H9 (cell line): Measurements from ENCODE around the gene DHX36. TPM values are rescaled to one million over a fixed set of nuclear protein-coding genes. Genes with fewer than 3 reads are reported as not detected.

Experiments used
- DNase-seq: peaks from one replicate; pipeline ENCODE4 v3.0.0-alpha.2; 2017
- H2AFZ ChIP-seq: one replicate; pipeline ENCODE4 v1.6.1; 2013; ENCODE audit warnings: mild to moderate bottlenecking, low read length, control low read depth, moderate library complexity
- H2AK5ac ChIP-seq: 2 replicates; pipeline ENCODE4 v1.6.1; 2013; ENCODE audit warnings: low read length, control low read depth, mixed read lengths; ENCODE audit not compliant: insufficient read length
- H2BK120ac ChIP-seq: one replicate; pipeline ENCODE4 v1.6.1; 2013; ENCODE audit warnings: low read depth, mild to moderate bottlenecking, low read length, control low read depth, inconsistent platforms; ENCODE audit not compliant: poor library complexity, severe bottlenecking
- H2BK12ac ChIP-seq: 2 replicates; pipeline ENCODE4 v1.6.1; 2013; ENCODE audit warnings: low read length, control low read depth, mixed read lengths, low read depth; ENCODE audit not compliant: insufficient read length
- H2BK15ac ChIP-seq: 2 replicates; pipeline ENCODE4 v1.6.1; 2013; ENCODE audit warnings: low read depth, low read length, control low read depth
- H2BK20ac ChIP-seq: one replicate; pipeline ENCODE4 v1.6.1; 2013; ENCODE audit warnings: low read depth, mild to moderate bottlenecking, low read length, control low read depth, inconsistent platforms; ENCODE audit not compliant: poor library complexity, severe bottlenecking
- H2BK5ac ChIP-seq: 2 replicates; pipeline ENCODE4 v1.6.1; 2013; ENCODE audit warnings: low read length, control low read depth, mixed read lengths; ENCODE audit not compliant: insufficient read length
- H3K14ac ChIP-seq: 2 replicates; pipeline ENCODE4 v1.6.1; 2013; ENCODE audit warnings: low read length, control low read depth; ENCODE audit not compliant: insufficient read depth
- H3K18ac ChIP-seq: 2 replicates; pipeline ENCODE4 v1.6.1; 2013; ENCODE audit warnings: low read depth, mild to moderate bottlenecking, mixed read lengths, low read length, control low read depth; ENCODE audit not compliant: insufficient read length
- H3K23ac ChIP-seq: 2 replicates; pipeline ENCODE4 v1.6.1; 2013; ENCODE audit warnings: low read length, control low read depth, mixed read lengths, low read depth; ENCODE audit not compliant: insufficient read length
- H3K23me2 ChIP-seq: 2 replicates; pipeline ENCODE4 v1.6.1; 2013; ENCODE audit warnings: low read depth, mild to moderate bottlenecking, mixed read lengths, low read length, control low read depth; ENCODE audit not compliant: insufficient read length, poor library complexity, severe bottlenecking
- H3K27ac ChIP-seq: 2 replicates; pipeline ENCODE4 v1.5.1; 2013; ENCODE audit warnings: low read length, control low read depth, mixed read lengths, low read depth; ENCODE audit not compliant: insufficient read length
- H3K27me3 ChIP-seq: 2 replicates; pipeline ENCODE4 v1.6.1; 2013; ENCODE audit warnings: low read length, control low read depth, inconsistent platforms; ENCODE audit not compliant: insufficient read depth
- H3K4ac ChIP-seq: 2 replicates; pipeline ENCODE4 v1.6.1; 2013; ENCODE audit warnings: low read depth, mild to moderate bottlenecking, control low read depth, inconsistent platforms, low read length, moderate library complexity
- H3K4me1 ChIP-seq: 2 replicates; pipeline ENCODE4 v1.6.1; 2013; ENCODE audit warnings: low read length, control low read depth, inconsistent platforms; ENCODE audit not compliant: insufficient read depth
- H3K4me2 ChIP-seq: 2 replicates; pipeline ENCODE4 v1.6.1; 2013; ENCODE audit warnings: low read length, control low read depth, mixed read lengths; ENCODE audit not compliant: insufficient read length, insufficient read depth
- H3K56ac ChIP-seq: 2 replicates; pipeline ENCODE4 v1.6.1; 2013; ENCODE audit warnings: low read depth, mild to moderate bottlenecking, mixed read lengths, low read length, control low read depth; ENCODE audit not compliant: insufficient read length
- H3K79me1 ChIP-seq: 2 replicates; pipeline ENCODE4 v1.6.1; 2013; ENCODE audit warnings: low read depth, mild to moderate bottlenecking, moderate library complexity, low read length, control low read depth, inconsistent platforms; ENCODE audit not compliant: insufficient read depth, poor library complexity, severe bottlenecking
- H3K79me2 ChIP-seq: 2 replicates; pipeline ENCODE4 v1.6.1; 2013; ENCODE audit warnings: low read length, control low read depth, inconsistent platforms; ENCODE audit not compliant: insufficient read depth
- H3K9ac ChIP-seq: 2 replicates; pipeline ENCODE4 v1.6.1; 2013; ENCODE audit warnings: low read length, control low read depth, mixed read lengths; ENCODE audit not compliant: insufficient read length; ENCODE audit errors: extremely low read depth
- H3K9me3 ChIP-seq: one replicate; pipeline ENCODE4 v1.6.1; 2013; ENCODE audit warnings: low read depth, low read length, inconsistent platforms; ENCODE audit not compliant: control insufficient read depth
- H3T11ph ChIP-seq: one replicate; pipeline ENCODE4 v1.6.1; 2013; ENCODE audit warnings: mild to moderate bottlenecking, low read length, control low read depth, inconsistent platforms
- H4K20me1 ChIP-seq: one replicate; pipeline ENCODE4 v1.6.1; 2013; ENCODE audit not compliant: control insufficient read depth, insufficient read length, insufficient read depth
- H4K5ac ChIP-seq: 2 replicates; pipeline ENCODE4 v1.6.1; 2013; ENCODE audit warnings: low read depth, mild to moderate bottlenecking, mixed read lengths, low read length, control low read depth; ENCODE audit not compliant: insufficient read length
- H4K8ac ChIP-seq: replicated peaks from 2 replicates; pipeline ENCODE4 v1.6.1; 2013; ENCODE audit warnings: low read length, control low read depth, mixed read lengths, low read depth; ENCODE audit not compliant: insufficient read length
- H4K91ac ChIP-seq: 2 replicates; pipeline ENCODE4 v1.6.1; 2013; ENCODE audit warnings: low read depth, mild to moderate bottlenecking, moderate library complexity, mixed read lengths, low read length, control low read depth; ENCODE audit not compliant: insufficient read length
- H3K27ac Mint-ChIP-seq, 3 experiments: 2 replicates in 2 of 3; 3 replicates in 1 of 3; pipeline ENCODE4 v1.8.0; 2020 to 2021; ENCODE audit warnings: mixed read lengths in 3 of 3, mild to moderate bottlenecking in 1 of 3, moderate library complexity in 1 of 3
- H3K27me3 Mint-ChIP-seq: 2 replicates; pipeline ENCODE4 v1.8.0; 2021; ENCODE audit warnings: low read depth, mild to moderate bottlenecking, moderate library complexity, mixed read lengths
- H3K36me3 Mint-ChIP-seq, 3 experiments: 2 replicates in 2 of 3; 3 replicates in 1 of 3; pipeline ENCODE4 v1.8.0; 2020 to 2021; ENCODE audit warnings: low read depth in 3 of 3, mixed read lengths in 3 of 3; ENCODE audit not compliant: insufficient read depth in 1 of 3
- H3K4me1 Mint-ChIP-seq, 2 experiments: 2 replicates each; pipeline ENCODE4 v1.8.0; 2020; ENCODE audit warnings: mixed read lengths in 2 of 2
- H3K4me3 Mint-ChIP-seq, 2 experiments: 2 replicates in 1 of 2; 3 replicates in 1 of 2; pipeline ENCODE4 v1.8.0; 2020 to 2021; ENCODE audit warnings: mild to moderate bottlenecking in 2 of 2, mixed read lengths in 2 of 2, moderate library complexity in 1 of 2
- H3K9me3 Mint-ChIP-seq, 2 experiments: 2 replicates in 1 of 2; 3 replicates in 1 of 2; pipeline ENCODE4 v1.8.0; 2020; ENCODE audit warnings: mild to moderate bottlenecking in 2 of 2, mixed read lengths in 2 of 2, moderate library complexity in 1 of 2
- CTCF ChIP-seq: fragments of 200-600 bp; sonication (generic); conservative IDR thresholded peaks from 3 replicates; pipeline ENCODE4 v1.8.0; 2021; ENCODE audit warnings: antibody characterized with exemption, mild to moderate bottlenecking
- WGBS: extraction: QIAGEN DNeasy Blood & Tissue Kit; methylation state at CpG from one replicate; pipeline ENCODE4 v1.1.7; 2013; ENCODE audit warnings: missing lambda C conversion rate, low lambda C conversion rate, mixed read lengths; ENCODE audit not compliant: insufficient read length; ENCODE audit errors: extremely low coverage; 5-methylcytosine and 5-hydroxymethylcytosine counted together
- total RNA-seq: library from RNA; stranded (reverse); gene quantifications from 2 replicates; pipeline ENCODE4 v1.2.1, GENCODE V29; 2021

DHX36 gene
- total RNA-seq, 1 experiment from 2014 or later: 103 TPM

- Histone ChIP-seq H2AFZ (no peak overlapping the region), H2BK12ac (no peak overlapping the region), H2BK15ac (no peak overlapping the region), H3K79me2 (no peaks in the 10 kb centered on the region; the same call in 1 of the 2 replicates), H4K91ac (no peak overlapping the region), H2AK5ac (no peak overlapping the region), H3K14ac (no peak overlapping the region), H2BK120ac (no peak overlapping the region), H3K18ac (no peak overlapping the region), H3K9ac (no peak overlapping the region), H3K4ac (no peak overlapping the region), H3K27ac (no peak overlapping the region), H3K4me1 (no peaks in the 10 kb centered on the region), H3K9me3 (no peaks in the 10 kb centered on the region), H3K27me3 (no peaks in the 10 kb centered on the region), H3T11ph (no peak overlapping the region), H3K79me1 (no peaks in the 10 kb centered on the region), H3K23ac (no peak overlapping the region), H3K56ac (no peak overlapping the region), H2BK20ac (no peak overlapping the region), H4K8ac (no peak overlapping the region), H3K4me2 (no peak overlapping the region), H4K5ac (no peak overlapping the region), H2BK5ac (no peak overlapping the region), H3K23me2 (no peaks in the 10 kb centered on the region), H4K20me1 (no peaks in the 10 kb centered on the region)
- no CpG with 5 or more reads among the region's 2 CpGs for WGBS
- Mint-ChIP-seq H3K9me3 (no peaks in the 10 kb centered on the region; a peak in 1 of 5 replicates), H3K4me1 (no peaks in the 10 kb centered on the region), H3K27me3 (no peaks in the 10 kb centered on the region), H3K4me3 (no peak overlapping the region), H3K36me3 (peaks cover 33 to 83% (median 81%) of the 10 kb centered on the region in 3 experiments), H3K27ac (no peak overlapping the region)
- no peak for TF ChIP-seq CTCF
- no peak for DNase-seq
These were observed 48.3 kb downstream of the DHX36 start for GRCh38 chr3:154275965-154276364.
